Mammary epithelial cell (primary cell): ENCODE measurements around the gene GALNT16.

Experiments used
- EZH2 ChIP-seq: IDR thresholded peaks from 2 replicates; pipeline ENCODE4 v1.6.1; 2012; ENCODE audit warnings: low read length, inconsistent platforms, borderline replicate concordance
- TF ChIP-seq, protein P1 (sequence below), 2 donors: IDR thresholded peaks in 1 of 2; conservative IDR thresholded peaks in 1 of 2; 2 replicates each; pipeline ENCODE4 v1.5.1; 2011 to 2012; ENCODE audit warnings: inconsistent platforms in 2 of 2, low read length in 2 of 2, mild to moderate bottlenecking in 2 of 2, control low read depth in 1 of 2, low read depth in 1 of 2; ENCODE audit not compliant: insufficient read depth in 1 of 2; ENCODE audit errors: extremely low read depth in 1 of 2

- TF ChIP-seq, protein P1, sequence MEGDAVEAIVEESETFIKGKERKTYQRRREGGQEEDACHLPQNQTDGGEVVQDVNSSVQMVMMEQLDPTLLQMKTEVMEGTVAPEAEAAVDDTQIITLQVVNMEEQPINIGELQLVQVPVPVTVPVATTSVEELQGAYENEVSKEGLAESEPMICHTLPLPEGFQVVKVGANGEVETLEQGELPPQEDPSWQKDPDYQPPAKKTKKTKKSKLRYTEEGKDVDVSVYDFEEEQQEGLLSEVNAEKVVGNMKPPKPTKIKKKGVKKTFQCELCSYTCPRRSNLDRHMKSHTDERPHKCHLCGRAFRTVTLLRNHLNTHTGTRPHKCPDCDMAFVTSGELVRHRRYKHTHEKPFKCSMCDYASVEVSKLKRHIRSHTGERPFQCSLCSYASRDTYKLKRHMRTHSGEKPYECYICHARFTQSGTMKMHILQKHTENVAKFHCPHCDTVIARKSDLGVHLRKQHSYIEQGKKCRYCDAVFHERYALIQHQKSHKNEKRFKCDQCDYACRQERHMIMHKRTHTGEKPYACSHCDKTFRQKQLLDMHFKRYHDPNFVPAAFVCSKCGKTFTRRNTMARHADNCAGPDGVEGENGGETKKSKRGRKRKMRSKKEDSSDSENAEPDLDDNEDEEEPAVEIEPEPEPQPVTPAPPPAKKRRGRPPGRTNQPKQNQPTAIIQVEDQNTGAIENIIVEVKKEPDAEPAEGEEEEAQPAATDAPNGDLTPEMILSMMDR (conservative IDR thresholded peaks at IDR 0.05 in 1 of 2, IDR thresholded peaks at IDR 0.05 in 1 of 2; ENCODE audit: extremely low read depth in 1 of 2, insufficient read depth in 1 of 2, low read depth in 1 of 2, low read length in 2 of 2): no peak
- TF ChIP-seq EZH2: no peak
Measured at GRCh38 chr14:69328765-69329164, 68.8 kb downstream of the GALNT16 start.
